Activated naive CD4-positive, alpha-beta T cell treated with Interleukin-2 at 50 U/mL for 16 hours (primary cell): ENCODE results near the gene DSTN.

Experiments used
- DNase-seq: peaks from one replicate; pipeline ENCODE4 v3.0.0-alpha.2; 2020

The DSTN gene

GRCh38 chr20:17613328-17614175, 43.7 kb downstream of the DSTN start:
- DNase-seq: no peak

DNA sequence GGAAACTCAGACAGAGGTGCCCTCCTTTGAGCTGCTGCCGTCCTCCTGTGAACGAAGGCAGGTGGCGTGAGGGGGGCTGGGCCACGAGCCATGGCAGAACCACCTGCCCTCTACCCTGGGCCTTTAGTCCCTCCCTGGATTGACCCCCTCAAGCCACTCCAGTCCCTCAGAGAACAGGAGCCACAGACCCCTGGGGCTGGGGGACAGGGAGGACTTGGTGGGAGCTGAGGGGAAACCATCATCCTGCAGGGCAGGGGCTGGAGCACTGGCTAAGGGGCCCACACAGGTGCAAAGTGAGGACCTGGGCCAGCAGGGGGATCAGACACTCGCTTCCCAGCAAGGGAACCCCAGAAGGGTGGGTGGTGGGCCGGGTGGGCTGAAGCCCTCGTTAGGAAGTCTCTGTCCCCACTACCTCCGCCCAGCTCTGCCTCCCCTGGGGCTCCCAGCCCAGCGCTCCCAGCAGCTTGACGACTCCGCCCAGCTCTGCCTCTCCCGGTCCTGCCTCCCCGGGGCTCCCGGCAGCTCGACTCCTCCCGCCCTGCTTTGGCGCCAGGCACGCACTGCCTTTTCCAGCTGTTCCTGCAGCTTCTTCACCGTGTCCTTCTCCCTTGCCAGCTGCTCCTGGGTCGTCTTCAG, 44.4 kb downstream of the DSTN start:
- DNase-seq: no peak

DNA sequence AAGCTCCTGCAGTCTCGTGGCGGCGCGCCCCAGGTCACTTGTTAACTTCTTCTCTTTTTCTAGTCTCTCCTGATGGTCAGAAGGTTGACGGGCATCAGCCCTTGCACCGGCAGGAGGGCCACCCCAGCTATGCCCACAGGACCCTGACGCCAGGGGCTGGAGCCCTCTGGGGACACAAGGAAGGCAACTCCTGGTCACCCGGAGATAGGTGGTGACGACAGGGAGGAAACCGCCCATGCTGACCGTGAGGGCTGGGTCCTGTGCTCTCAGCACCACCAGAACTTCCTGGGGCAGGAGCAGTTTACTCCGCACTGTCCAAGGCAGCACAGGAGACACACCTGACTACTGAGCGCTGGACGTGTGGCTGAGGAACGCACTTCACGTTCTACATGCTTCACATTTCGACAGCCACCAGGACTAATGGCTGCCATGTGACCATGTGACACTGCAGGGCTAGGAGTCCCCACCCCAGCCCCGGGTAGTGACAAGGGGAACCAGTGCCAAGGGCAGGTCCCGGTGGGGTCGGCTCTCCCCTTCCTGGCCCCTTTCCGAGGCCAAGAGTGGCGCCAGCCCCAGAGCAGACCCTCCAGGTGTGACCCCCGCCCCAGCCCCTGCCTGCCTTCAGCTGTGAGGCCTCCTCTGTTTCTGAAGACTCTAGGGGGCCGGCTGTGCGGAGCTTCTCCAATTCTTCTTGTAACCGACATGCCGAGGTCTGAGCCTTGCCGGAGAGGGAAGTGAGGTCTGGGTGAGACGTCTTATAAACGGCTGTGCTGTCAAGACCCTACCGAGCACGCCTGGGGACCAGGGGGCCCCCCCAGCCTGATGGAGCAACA, 45.2 kb downstream of the DSTN start:
- DNase-seq: no peak

DNA sequence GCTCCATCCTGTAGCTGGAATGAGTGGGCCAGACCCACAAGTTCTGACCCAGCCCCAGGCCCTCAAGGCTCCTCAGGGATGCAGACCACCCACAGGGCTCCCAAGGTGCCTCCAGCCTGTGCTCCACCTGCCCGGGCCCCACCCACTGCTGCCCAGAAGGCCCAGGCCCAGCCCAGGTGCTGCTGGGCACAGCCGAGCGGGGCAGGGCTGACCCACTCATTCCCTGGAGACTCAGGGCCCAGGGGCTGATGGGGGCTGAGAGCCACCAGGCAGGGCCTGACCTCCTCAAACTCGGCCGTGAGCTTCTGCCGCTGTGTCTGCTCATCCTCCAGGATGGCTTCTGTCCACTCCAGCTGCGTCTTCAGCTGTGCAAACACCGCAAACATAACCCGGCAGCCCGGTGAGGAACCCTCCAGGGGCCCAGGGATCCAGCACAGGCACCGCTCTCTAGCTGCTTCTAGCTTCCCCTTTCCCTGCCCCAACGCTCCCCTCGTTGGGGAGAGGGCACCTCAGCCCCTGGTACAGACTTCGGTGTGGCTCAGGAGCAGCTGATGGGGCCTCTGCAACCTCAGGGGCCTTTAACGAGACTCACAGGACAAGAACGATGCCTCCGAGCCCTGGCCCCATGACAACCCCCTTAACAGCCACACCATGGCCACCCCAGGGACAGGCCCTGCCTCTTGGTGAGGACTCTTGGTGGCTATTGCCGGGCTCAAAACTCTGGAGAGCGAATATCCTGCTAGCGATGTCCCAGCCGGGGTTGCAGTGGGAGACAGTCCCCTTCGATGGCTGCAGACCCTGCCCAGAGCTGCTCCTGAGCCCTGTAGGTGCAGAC, 46.0 kb downstream of the DSTN start:
- no peak for DNase-seq

- no peak for DNase-seq
These were observed 46.8 kb downstream of the DSTN start for GRCh38 chr20:17616480-17617211.

DNA sequence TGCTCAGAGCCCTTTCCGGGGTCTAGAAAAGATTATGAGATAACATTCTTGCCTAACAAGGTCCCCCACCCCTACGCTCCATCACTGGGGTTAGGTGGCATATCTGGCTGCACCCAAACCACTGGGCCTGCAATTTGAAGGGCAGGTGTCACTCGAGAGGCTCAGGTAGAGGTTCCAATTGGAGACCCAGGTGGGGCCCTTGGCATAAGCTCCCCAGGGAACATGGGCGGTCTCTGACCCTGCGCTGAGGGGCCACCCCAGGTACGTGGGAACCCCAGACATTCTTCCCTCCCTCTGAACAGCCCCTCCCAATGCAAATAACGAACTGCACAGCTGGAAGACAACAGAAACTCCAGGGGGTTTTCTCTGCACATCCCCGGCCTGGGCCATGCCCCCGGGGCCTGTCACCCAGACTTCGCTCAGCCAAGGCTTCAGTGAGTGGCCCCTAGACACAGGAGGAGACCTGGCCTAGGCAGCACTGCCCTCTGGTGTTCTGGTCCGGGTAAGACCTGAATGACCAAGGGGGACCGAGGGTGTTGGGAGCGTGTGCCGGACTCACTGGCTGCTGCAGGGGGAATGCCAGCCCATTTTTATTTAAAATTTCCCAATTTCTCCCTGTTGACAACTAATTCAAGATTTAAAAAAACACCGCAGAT, 47.5 kb downstream of the DSTN start:
- peak; percentile 56 for DNase-seq

- DNase-seq: no peak
These were observed 48.2 kb downstream of the DSTN start for GRCh38 chr20:17617868-17618672.

DNA sequence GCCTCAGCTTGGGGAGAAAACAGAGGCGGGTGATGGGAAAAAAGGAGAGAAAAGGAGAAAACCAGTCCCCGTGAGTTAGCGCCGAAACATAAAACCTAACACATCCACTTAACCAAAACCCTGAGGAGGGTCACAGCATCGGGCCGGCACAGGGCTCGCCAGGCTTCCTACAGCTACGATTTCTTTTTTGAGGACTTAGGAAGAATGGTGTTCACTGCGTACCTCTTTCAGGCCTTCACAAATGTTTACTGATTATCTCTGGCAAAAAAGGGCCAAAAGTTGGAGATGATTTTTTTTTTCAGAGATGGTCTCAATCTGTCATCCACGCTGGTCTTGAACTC, 48.8 kb downstream of the DSTN start:
- no peak for DNase-seq

GRCh38 chr20:17619351-17620093, 49.6 kb downstream of the DSTN start:
- DNase-seq: peak; percentile 0

- no peak for DNase-seq
These were observed 50.7 kb downstream of the DSTN start for GRCh38 chr20:17620371-17621228.

GRCh38 chr20:17621229-17621968, 51.5 kb downstream of the DSTN start:
- DNase-seq: no peak

GRCh38 chr20:17622086-17622850, 52.4 kb downstream of the DSTN start:
- no peak for DNase-seq

GRCh38 chr20:17622851-17623508, 53.1 kb downstream of the DSTN start:
- DNase-seq: no peak

DNA sequence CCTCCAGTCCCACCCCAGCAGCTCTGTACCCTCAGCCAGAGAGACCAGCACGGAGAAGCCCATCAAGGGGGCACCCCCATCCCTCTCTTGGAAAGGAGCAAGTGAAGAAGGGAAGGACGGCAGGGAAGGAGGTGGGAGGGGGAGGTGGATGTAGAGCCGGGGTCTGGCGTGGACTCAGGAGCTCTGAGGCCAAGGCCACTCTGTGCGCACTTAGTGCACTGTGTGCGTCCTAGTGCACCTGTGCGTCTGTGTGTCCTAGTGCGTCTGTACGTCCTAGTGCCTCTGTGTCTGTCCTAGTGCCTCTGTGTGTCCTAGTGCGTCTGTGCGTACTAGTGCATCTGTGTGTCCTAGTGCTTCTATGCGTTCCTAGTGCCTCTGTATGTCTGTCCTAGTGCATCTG, 54.2 kb downstream of the DSTN start:
- no peak for DNase-seq

GRCh38 chr20:17624551-17625245, 54.8 kb downstream of the DSTN start:
- no peak for DNase-seq
